GDM1 (cell line): Measurements from ENCODE around the gene MEOX1.

ENCODE experiments used
- DNase-seq: peaks from one replicate; lab custom pipeline; 2025; lab: John Stamatoyannopoulos, UW

The MEOX1 gene

GRCh38 chr17:43591001-43591400 lies 70.7 kb downstream of the MEOX1 start:
- no peak for DNase-seq
